GM21825 (cell line): ENCODE measurements around the gene F7.

Experiments used
- ATAC-seq: cut with Tn5 transposase; IDR thresholded peaks from one replicate; pipeline ENCODE4 v1.9.1; 2021; ENCODE audit warnings: mild to moderate bottlenecking, moderate library complexity; ENCODE audit not compliant: unreplicated experiment

Gene F7

DNA sequence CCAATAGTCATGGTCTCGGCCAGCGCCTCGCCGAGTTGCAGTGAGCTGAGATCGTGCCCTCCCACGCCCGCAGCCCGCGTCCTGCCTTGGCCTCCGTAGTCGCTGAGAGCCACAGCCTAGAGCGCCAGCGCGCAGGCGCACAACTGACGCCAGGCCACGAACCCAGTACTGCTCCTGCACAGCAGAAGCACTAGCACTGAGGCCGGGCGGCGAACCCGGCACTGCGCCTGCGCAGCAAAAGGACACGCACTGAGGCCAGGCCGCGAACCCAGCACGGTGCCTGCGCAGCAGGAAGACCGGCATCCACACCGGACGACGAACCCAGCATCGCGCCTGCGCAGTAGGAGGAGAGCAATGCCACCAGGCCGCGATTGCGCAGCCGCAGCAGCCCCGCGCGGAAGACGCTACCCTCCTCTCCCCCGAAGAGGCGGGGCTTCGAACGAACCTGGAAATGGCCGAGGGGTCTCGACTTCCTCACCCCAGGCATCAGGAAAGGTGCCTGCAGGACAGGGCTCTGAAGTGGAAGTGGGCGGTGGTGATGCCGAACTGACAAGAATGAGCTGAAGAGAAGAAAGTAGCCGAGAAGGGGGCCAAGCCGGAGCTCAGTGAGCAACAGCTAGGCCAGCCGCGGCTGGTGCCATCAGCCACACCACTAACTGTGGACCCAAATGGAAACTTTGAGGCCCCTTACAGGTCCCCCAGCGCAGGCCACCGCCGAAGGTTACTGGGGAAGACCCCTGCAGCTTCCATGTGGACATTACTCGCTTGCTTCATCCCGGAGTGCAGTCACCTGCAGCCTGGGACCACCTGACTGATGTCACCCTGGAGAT is 24.5 kb downstream of the F7 start:
- no peak for ATAC-seq

DNA sequence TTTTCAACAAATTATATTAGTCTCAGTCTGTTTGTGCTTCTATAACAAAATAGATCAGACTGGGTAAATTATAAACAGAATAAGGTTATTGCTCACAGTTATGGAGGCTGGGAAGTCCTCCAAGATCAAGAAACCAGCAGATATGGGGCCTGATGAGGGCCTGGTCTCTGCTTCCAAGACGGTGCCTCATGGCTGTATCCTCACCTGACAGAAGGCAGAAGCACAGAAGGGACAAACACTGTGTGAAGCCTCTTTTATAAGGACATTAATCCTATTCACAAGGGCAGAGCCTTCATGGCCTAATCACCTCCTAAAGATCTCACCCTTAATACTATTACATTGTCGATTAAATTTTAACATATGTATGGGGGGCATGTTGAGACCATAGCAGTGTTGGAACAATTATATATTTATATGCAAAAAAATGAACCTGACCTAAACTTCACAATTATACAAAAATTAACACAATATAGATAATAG is 29.7 kb downstream of the F7 start:
- ATAC-seq, result no peak

DNA sequence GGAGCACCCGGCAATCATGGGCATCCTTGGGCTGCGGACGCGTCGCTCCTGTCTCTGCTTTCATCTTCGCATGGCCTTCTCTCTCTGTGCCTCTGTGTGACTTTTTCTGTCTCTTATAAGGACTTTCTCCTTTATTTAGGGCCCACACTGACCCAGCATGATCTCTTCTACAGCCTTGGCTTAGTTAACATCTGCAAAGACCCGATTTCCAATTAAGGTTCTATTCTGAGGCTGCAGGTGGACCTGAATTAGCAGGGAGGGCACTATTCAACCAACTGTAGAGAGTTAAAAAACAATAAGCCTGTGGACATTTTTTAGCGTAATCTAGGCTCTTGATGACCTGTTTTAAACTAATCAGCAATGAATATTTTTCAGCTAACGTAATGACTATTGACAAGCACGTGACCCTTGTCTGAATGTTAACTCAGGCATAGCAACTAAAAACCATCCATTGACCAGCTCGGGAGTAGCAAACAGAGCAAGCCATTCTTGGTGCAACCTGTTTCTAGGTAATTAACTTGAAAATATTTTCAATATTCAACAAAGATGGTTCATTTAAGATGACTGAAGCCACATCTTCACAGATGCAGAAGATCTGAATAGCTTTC is 32.2 kb downstream of the F7 start:
- no peak for ATAC-seq

DNA sequence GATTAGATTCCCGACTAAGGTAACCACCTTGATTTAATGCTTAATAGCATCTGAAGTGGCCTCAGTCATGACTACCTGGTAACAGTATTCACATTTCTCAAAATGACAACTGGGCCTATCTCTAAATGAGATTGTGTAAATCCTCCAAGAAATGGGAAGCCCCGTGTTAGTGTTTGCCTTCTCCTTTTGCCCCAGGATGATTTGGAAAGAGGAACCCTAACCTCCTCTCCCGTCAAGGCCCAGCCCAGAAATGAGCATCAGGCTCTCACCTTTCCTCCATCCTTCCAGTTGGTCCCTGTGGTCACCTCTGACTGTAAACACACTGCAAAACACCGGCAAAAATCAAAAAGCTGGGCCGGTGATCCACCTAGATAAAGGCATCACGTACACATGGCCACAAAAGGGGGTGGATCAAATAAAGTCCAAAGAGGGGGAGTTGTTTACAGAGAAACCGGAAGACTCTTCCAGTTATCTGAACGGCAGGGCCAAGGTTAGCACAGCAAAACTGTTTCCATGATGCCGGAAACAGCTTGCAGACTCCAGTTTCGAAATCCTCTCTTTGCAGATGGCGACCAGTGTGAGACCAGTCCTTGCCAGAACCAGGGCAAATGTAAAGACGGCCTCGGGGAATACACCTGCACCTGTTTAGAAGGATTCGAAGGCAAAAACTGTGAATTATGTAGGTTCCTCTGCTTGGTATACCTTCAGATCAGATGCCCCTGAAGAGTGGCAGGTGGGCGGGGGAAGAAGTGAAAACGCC is 33.4 kb downstream of the F7 start:
- ATAC-seq, result no peak

DNA sequence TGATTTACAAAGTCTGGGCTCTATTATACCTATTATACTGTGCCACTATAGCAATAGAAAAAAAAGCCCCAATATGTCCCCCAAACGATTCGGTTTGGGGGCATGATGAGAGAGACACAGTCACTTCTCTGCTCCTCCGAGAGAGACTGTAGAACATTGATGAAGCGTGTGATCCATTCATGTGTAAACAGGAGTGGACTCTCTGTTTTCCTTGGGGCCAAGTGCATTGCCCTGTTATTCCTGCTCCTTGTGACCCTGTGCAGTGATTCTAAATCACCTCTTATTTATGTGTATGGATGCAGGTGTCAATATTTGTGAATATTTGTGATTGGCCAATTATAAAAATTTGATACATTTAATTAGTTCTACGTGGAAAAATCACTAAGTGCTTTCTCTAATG is 34.0 kb downstream of the F7 start:
- no peak for ATAC-seq

DNA sequence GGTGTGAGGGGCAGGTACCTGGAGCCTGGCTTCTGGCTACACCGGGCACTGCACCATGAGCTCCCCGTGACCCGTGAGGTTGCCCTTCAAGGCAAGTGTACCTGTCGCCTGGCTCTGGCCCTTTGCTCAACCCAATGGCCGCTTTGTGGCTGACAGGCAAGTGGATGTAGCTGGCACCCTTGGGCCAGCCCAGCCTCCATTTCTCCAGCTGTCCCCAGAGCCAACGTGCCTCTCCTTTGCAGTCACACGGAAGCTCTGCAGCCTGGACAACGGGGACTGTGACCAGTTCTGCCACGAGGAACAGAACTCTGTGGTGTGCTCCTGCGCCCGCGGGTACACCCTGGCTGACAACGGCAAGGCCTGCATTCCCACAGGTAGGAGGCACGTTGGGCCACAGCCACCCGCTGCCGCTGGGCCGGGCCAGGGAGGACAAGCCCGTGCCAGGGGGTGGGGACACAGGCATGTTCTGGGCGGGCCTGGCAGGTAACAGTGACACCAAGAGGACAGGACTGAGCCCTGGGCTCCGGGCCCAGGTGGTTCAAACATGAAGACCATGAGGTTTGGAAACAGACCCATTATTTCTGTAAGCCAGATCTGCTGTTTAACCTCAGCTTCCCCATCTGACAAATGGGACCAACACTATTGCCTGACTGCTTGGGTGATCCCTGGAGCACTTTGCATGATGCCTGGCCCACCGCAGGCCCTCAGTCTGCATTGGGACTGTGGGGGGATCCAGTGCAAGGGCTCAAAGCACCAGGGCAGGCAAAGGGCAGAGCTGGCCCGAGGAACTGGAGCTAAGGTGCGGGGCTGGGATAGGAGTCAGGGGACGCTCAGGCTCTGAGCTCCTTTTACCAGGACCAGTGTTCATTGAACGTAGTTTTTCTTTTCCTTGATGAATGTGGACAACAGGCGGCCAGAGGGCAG is 35.3 kb downstream of the F7 start:
- ATAC-seq, result no peak

DNA sequence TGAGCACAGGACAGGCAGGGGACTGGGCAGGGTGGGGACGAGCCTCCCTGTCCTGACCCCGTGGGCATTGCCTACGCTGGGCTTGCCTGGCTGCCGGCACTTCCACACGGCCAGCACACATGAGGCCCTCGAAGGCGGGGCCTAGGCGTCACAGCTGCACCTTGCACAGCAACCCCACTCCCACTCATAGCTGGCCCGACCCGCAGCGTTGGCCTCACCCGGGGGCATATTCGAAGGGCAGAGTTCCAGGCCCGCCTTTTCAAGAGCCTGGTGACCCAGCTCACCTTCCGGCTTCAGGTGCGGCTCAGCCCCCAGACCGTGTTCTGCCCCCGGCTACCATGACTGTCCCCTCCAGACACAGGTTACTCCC is 36.0 kb downstream of the F7 start:
- ATAC-seq, result no peak

DNA sequence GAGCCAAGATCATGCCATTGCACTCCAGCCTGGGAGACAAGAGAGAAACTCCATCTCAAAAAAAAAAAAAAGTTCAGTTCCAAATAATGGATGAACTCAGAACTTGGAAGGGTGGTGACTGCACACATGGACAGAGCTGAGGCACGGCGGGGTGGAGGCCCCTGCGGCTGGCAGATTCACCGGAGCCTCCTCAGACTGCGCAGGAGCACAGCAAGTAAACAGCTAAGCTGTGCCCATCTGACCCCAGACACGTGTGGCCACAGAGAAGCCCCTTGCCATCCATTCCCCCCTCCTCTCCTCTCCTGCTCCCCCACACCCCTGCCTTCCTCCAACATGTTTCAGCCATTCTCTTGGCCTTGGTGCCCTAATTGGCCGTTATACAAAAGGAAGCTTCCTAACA is 37.3 kb downstream of the F7 start:
- ATAC-seq, result no peak

DNA sequence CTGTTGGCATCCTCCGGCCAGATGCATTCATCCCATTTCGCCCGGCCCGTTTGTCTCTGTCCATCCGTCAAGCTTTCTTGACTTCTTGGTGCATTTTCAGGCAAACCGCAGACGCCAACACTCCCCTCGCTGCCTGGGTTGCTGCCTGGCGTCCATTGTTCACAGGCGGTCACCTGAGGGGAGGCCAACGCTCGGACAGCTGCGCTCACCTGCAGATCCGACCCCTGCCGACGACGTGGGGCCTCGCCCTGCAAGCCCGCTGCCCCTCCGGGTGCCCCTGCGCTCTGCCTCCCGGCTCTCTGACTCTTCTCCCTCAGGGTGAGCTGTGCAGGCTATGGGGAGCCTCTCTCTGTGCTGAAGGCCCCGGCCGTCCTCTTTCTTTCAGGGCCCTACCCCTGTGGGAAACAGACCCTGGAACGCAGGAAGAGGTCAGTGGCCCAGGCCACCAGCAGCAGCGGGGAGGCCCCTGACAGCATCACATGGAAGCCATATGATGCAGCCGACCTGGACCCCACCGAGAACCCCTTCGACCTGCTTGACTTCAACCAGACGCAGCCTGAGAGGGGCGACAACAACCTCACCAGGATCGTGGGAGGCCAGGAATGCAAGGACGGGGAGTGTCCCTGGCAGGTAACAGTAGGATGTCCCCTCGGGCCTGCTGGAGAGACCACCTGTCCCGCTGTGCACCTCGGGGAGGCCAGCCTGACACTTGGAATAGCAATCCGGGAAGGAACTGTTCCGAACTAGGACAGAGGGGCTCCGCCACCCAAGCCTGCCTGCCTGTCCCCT is 38.1 kb downstream of the F7 start:
- ATAC-seq, result no peak

DNA sequence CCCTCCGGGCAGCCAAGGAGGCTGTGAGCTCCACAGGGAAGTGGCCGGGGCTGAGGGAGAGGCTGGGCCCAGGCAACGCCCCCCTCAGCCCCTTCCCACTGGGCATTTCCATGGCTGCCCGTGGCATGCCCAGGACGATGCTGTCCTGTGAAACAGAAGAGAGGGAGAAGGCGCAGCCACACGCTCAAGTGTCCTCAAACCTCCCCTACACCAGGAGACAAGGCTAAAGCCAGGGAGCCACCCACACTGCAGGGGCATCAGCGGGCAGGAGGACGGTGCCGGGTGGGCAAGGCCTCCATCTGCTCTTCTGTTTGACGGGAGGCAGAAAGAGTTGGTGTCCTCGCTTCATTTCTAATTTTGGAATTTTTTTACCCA is 38.7 kb downstream of the F7 start:
- ATAC-seq, result no peak

DNA sequence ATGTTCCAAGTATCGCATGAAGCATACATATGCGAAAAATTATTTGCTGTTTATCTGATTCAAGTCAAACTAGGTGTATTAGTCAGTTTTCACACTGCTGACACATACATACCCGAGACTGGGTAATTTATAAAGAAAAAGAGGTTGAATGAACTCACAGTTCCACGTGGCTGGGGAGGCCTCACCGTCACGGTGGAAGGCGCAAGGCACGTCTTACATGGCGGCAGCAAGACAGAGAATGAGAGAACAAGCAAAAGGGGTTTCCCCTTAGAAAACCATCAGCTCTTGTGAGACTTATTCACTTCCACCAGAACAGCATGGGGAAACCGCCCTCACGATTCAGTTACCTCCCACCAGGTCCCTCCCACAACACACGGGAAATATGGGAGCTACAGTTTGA is 39.9 kb downstream of the F7 start:
- no peak for ATAC-seq

DNA sequence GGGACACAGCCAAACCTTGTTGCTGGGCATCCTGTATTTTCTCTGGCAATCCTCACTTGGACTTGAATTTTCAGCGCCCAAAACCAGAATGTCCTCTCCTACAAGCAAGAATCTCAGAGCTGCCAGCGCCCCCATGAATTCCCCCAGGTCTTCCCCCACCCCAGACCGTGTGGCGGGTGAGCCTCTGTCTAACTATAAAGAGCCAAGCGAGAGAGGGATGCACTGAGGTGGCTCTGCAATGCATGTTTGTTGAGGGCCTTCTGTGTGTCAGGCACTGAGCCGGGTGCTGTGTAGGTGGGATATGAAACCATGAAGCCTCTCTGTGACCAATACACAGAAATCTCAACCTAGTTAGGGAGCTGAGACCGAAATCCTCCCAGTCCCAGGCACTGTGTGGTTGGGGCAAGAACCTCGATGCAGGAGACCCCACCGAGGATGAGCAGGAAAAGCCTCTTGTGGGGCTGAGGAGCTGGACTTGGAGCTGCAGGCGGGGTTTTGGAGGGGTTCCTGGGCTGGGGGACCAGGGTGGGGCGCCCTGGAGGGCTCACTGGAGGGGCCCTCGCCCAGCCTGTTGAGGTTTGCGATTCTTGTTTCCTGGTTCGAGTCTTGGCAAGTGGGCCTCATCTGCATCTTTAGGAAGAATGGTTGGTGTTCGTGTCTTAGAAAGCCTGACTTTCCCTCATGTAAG is 40.5 kb downstream of the F7 start:
- no peak for ATAC-seq

DNA sequence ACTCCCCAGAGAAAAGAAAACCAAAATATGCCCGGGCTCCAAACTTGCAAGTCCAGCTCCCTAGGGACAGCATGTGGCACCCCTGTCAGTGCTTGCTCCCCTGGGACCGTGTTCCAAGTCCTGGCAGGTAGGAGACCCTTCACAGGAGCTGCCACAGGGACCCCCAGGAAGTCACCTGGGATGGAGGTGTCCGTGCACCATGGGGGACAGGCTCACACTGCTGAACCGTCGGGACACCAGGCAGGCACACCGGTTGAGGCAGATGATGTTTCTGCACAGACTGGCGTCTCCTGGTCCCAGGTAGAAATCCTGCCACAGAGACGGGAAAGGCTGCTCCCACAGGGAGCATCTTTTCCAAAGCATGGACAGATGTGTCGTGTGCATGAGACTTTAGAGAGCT is 41.2 kb downstream of the F7 start:
- ATAC-seq, result no peak

DNA sequence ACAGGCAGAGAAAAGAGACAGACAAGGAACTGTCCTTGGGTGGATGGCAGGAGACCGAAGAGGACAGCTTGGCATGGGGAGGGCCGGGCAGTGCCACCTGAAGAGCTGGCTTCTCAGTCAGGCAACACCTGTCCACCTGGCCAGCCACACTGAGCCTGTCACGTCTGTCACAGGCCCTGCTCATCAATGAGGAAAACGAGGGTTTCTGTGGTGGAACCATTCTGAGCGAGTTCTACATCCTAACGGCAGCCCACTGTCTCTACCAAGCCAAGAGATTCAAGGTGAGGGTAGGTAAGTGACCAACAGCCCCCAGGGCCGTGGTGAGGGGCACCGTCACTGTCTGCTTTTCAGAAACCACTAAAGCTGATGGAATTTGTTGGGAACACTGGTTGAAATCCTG is 41.6 kb downstream of the F7 start:
- no peak for ATAC-seq

DNA sequence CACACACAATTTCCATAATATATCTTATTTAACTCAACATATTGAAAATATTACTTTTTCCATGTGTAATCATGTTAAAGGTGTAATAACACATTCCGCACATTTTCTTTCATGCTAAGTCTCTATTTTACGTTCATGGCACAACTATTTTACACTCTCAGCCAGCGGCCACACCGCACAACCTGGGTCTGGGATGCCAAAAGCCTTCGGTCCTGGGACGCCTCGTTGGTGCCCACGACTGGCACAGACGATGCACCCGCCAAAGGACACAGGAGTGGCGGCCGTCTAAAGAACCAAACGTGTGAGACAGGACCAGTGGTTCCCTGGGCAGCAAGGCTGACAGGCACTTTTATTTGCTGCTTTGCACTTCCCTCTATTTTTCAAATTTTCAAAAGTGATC is 42.8 kb downstream of the F7 start:
- no peak for ATAC-seq

DNA sequence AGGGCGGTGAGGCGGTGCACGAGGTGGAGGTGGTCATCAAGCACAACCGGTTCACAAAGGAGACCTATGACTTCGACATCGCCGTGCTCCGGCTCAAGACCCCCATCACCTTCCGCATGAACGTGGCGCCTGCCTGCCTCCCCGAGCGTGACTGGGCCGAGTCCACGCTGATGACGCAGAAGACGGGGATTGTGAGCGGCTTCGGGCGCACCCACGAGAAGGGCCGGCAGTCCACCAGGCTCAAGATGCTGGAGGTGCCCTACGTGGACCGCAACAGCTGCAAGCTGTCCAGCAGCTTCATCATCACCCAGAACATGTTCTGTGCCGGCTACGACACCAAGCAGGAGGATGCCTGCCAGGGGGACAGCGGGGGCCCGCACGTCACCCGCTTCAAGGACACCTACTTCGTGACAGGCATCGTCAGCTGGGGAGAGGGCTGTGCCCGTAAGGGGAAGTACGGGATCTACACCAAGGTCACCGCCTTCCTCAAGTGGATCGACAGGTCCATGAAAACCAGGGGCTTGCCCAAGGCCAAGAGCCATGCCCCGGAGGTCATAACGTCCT is 43.4 kb downstream of the F7 start:
- no peak for ATAC-seq

DNA sequence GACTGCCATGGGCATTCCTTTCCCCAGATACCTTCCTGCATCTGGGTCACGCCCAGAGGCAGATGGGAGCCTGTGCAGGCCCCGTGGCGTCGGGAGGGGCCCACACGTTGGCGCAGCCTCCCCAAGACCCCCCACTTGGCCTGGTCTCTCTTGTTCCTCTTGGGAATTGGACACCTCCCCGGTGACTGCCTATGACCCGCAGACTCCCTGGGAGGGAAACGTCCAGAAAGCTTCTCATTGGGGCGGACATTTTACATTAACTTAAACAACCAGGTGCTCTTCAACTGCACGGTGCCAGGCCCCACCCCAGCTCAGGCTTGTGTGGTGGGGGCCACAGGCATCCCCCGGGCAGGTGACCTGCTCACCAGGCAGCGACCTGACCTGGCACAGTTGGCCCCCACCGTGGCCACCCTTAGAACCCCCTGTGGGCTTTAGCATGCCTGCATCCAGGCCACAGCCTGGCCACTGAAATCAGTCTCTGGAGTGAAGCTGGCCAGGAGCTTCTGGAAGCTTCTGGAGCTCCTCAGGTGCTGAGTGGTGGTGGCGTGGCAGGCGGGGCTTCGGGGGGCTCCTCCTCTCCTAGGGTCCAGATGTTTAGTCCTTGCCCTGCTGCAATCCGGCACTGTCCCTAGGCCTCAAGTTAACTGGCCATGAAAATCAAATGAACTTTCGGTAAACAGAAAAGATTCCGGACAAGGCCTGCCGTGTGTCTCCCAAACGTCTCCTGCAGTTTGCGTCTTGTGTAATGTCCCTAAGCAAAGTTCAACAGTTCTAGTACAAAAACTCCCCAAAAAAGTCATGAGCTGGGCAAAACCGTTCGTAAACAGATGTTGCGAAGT is 44.3 kb downstream of the F7 start:
- ATAC-seq, result no peak
